ENCODE data around the gene SBF2. TPM values are rescaled to one million over a fixed set of nuclear protein-coding genes. Genes with fewer than 3 reads are reported as not detected.

The SBF2 gene
- total RNA-seq, 1 donor from 2014 or later: 38.5 TPM

DNA sequence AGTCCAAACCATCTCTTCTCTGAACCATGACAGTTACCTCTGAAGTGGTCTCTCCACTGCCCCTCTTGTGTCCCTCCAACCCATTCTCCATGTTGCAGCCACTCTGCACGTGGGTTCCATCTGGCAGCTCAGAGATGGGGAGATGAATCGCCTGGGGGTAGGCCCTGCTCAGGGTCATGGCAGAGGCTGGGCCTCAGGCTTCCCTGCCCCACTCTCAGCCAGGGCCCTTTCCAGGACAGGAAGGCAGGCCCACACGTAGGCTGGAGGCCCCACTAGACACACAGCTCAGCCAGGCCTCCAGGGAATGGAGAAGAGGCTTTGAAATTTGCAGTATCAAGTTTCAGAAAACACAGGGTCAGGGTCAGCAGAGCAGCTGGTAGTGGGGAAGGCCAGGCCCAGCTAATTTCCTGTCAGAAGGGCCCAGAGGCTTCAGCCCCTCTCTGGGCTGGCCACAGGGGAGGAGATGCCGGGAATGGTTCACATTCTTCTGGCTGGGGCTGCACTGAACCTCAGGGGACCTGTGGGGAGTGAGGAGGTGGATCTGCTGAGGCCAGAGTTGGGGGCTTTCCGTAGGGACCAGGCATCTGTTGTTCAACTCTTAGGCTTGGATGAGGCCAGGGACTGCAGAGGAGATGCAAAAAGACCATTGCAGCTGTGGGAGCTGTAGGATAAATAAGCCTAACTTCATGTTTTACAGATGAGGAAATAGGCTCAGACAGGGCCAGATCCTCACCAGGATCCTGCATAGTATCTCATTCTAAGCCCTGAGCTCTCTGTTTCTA is 528.5 kb downstream of the SBF2 start:
- Histone ChIP-seq H3K27ac (peak overlapping the region; percentile 42), H3K4me3 (no peak overlapping the region), H3K27me3 (no peaks in the 10 kb centered on the region), H3K4me1 (peaks cover 12% of the 10 kb centered on the region), H3K36me3 (no peaks in the 10 kb centered on the region), H3K9me3 (no peaks in the 10 kb centered on the region)
- ATAC-seq (peak; percentile 45), DNase-seq (no peak)
- TF ChIP-seq, protein P1, sequence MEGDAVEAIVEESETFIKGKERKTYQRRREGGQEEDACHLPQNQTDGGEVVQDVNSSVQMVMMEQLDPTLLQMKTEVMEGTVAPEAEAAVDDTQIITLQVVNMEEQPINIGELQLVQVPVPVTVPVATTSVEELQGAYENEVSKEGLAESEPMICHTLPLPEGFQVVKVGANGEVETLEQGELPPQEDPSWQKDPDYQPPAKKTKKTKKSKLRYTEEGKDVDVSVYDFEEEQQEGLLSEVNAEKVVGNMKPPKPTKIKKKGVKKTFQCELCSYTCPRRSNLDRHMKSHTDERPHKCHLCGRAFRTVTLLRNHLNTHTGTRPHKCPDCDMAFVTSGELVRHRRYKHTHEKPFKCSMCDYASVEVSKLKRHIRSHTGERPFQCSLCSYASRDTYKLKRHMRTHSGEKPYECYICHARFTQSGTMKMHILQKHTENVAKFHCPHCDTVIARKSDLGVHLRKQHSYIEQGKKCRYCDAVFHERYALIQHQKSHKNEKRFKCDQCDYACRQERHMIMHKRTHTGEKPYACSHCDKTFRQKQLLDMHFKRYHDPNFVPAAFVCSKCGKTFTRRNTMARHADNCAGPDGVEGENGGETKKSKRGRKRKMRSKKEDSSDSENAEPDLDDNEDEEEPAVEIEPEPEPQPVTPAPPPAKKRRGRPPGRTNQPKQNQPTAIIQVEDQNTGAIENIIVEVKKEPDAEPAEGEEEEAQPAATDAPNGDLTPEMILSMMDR (IDR thresholded peaks at IDR 0.05): no peak
- intact Hi-C loops (cut with DNase I): no loop called here

DNA sequence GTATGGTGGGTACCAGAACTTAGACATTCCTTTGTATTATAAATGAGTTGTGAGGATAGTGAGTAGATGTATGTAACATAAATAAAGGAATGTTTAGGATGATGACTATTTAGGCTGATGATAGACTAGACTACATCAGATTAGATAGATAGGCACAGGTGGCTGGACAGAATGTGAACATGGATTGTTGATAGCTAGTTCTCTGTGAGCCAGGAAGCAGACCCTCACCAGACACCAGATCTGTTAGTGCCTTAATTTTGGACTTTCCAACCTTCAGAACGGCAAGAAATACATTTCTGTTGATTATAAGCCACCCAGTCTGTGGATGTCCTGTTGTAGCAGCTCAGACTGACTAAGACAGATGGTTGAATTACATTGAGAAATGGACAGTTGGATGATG is 530.7 kb downstream of the SBF2 start:
- Histone ChIP-seq H3K27ac (no peak overlapping the region), H3K4me3 (no peak overlapping the region), H3K4me1 (peaks cover 27% of the 10 kb centered on the region), H3K27me3 (no peaks in the 10 kb centered on the region), H3K36me3 (no peaks in the 10 kb centered on the region), H3K9me3 (no peaks in the 10 kb centered on the region)
- TF ChIP-seq, protein P1 (IDR thresholded peaks at IDR 0.05): no peak
- ATAC-seq: no peak
- intact Hi-C loops (cut with DNase I): no loop called here
- no peak for DNase-seq

DNA sequence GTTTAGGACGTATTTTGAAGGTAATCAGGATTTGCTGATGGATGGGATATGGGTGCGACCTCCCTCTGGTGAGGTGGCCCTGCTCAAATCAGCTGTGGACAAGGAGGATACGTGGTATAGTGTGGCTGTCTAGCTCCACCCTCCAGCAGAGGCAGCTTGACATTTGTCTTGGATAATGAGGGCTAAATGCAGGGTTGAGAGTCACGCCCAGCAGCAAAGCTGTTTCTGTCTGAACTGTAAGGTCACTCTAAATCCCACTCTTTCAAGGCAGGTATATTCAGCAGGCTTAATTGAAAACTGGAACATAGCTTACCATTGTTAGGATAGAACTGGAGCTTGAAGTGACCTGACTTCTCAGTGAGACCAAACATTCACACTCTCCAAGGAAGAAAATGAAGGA is 531.5 kb downstream of the SBF2 start:
- Histone ChIP-seq H3K27me3 (no peaks in the 10 kb centered on the region), H3K4me3 (no peak overlapping the region), H3K36me3 (no peaks in the 10 kb centered on the region), H3K27ac (no peak overlapping the region), H3K9me3 (no peaks in the 10 kb centered on the region), H3K4me1 (peaks cover 30% of the 10 kb centered on the region)
- ATAC-seq: no peak
- intact Hi-C loops (cut with DNase I): no loop called here
- DNase-seq: no peak
- TF ChIP-seq, protein P1 (IDR thresholded peaks at IDR 0.05): no peak

DNA sequence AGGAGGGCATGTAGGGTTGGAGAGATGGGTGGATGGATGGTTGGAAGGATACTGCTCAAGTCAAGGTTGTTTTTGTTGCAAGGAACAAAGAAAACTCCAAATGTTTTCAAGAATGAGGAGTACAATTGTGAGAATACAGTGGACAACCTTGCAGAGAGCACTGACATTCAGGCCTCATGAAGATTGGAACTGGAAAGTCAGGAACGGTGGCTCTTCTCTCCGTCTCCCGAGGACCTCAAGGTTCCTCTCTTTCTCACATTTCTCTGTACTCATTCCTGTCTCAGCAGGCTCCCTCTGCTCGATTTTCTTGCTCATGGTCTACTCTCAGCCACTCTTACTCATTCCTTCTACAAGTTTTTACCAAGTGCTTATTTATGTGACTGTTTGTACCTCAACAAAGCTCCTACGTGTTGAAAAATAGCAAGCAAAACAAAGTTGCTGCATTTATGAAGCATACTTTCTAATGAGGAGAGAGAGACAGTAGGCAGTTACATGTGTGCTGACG is 532.5 kb downstream of the SBF2 start:
- Histone ChIP-seq H3K36me3 (no peaks in the 10 kb centered on the region), H3K4me1 (peaks cover 33% of the 10 kb centered on the region), H3K27me3 (no peaks in the 10 kb centered on the region), H3K9me3 (no peaks in the 10 kb centered on the region), H3K27ac (no peak overlapping the region), H3K4me3 (no peak overlapping the region)
- DNase-seq (no peak), ATAC-seq (no peak)
- TF ChIP-seq, protein P1 (IDR thresholded peaks at IDR 0.05): no peak
- intact Hi-C loops (cut with DNase I): no loop called here

DNA sequence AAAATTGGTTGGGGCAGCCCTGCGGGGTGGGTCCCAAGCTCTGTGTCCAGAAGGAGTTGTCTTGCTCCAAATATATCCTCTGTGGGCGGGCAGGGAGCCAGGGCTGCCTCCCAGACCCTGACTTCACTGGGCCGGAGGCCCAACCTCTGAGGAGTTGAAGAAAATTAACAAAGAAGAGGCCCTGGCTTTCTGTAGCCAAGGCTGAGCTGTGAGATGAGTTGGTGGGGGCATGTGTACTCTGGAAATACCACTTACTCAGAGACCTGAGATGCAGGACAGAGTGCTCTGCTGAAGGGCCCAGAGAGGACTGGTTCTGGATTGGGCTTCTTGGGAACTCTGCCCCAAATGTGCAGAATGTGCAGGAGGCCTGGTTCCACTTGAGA is 533.8 kb downstream of the SBF2 start:
- H3K27me3 ChIP-seq: no peaks in the 10 kb centered on the region
- peak overlapping the region; percentile 14 for H3K27ac ChIP-seq
- no peak overlapping the region for H3K4me3 ChIP-seq
- intact Hi-C loops (cut with DNase I): no loop called here
- H3K36me3 ChIP-seq: no peaks in the 10 kb centered on the region
- peak; percentile 73 for DNase-seq
- TF ChIP-seq, protein P1 (IDR thresholded peaks at IDR 0.05): no peak
- peaks cover 39% of the 10 kb centered on the region for H3K4me1 ChIP-seq
- H3K9me3 ChIP-seq: no peaks in the 10 kb centered on the region
- no peak for ATAC-seq

Data from upper lobe of right lung (tissue), 1 donor.